Activated CD8-positive, alpha-beta memory T cell treated with anti-CD3 and anti-CD28 coated beads, Interleukin-2, amount 10 ng/mL, durations not matched to agents 7 days and 5 days (primary cell): ENCODE measurements around the gene ASZ1. TPM values are rescaled to one million over a fixed set of nuclear protein-coding genes. Genes with fewer than 3 reads are reported as not detected.

ENCODE experiments used
- ATAC-seq: fragments of 150-1000 bp; cut with Tn5 transposase; one replicate; pipeline ENCODE4 v1.10.0; 2021; ENCODE audit warnings: moderate library complexity
- CTCF ChIA-PET: fragments of 350-600 bp; sonication (Branson Sonifier 250); formaldehyde crosslinking; loops from one replicate; lab custom pipeline; 2021; ENCODE audit warnings: antibody characterized with exemption; lab: Charles Lee
- DNase-seq: peaks from one replicate; pipeline ENCODE4 v3.0.0-alpha.2; 2020
- H3K27ac Mint-ChIP-seq: one replicate; pipeline ENCODE4 v1.8.0; 2021; ENCODE audit warnings: mild to moderate bottlenecking, mixed read lengths
- H3K27me3 Mint-ChIP-seq: one replicate; pipeline ENCODE4 v1.8.0; 2021; ENCODE audit warnings: mixed read lengths
- H3K36me3 Mint-ChIP-seq: one replicate; pipeline ENCODE4 v1.8.0; 2021; ENCODE audit warnings: mild to moderate bottlenecking, mixed read lengths
- H3K4me1 Mint-ChIP-seq: one replicate; pipeline ENCODE4 v1.8.0; 2021; ENCODE audit warnings: mixed read lengths
- H3K4me3 Mint-ChIP-seq: one replicate; pipeline ENCODE4 v1.8.0; 2021; ENCODE audit warnings: mild to moderate bottlenecking, moderate library complexity, mixed read lengths
- H3K9me3 Mint-ChIP-seq: one replicate; pipeline ENCODE4 v1.8.0; 2022; ENCODE audit warnings: low read depth, mixed read lengths
- total RNA-seq, 2 experiments: library from RNA; stranded (reverse); gene quantifications; one replicate each; pipeline ENCODE4 v1.2.3, GENCODE V29; 2021

The ASZ1 gene
- total RNA-seq, 2 experiments from 2014 or later: not detected

DNA sequence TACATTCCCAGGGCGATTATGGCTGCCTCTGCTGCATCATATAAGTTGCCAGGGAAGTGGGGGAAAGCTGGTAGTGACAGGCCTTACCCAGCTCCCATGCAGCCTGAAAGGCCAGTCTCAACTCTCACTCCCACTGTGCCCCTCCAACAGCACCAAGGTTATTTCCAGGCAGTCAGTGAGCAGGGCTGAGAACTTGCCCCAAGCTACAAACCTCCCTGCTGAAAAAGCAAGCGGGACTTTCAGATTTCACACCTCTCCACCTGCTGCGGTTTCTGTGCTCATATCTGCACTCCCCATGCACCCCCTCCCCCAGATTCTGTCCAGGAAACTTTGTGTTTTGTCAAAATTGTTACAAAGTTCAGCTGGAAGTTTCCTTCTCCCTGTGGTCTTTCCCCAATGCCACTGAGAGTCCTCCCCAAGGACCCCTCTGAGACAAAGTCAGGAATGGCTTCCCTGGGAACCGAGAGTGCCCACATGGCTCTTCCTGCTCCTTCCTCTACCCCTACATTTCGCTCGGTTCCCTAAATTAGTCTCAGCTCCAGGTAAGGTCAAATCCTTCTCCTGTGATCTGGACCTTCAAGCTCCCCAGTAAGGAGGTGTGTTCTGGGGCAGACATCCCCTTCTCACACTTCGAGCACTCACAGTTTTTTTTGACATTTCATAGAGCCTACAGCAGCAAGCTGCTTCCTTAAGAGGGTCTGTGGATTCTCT, 79.2 kb downstream of the ASZ1 start:
- DNase-seq: no peak
- no peaks in the 10 kb centered on the region for H3K27me3 Mint-ChIP-seq
- CTCF ChIA-PET: no interaction called here
- H3K4me3 Mint-ChIP-seq: no peak overlapping the region
- no peaks in the 10 kb centered on the region for H3K36me3 Mint-ChIP-seq
- no peak overlapping the region for H3K27ac Mint-ChIP-seq
- H3K4me1 Mint-ChIP-seq: no peaks in the 10 kb centered on the region
- H3K9me3 Mint-ChIP-seq: no peaks in the 10 kb centered on the region
- no peak for ATAC-seq

DNA sequence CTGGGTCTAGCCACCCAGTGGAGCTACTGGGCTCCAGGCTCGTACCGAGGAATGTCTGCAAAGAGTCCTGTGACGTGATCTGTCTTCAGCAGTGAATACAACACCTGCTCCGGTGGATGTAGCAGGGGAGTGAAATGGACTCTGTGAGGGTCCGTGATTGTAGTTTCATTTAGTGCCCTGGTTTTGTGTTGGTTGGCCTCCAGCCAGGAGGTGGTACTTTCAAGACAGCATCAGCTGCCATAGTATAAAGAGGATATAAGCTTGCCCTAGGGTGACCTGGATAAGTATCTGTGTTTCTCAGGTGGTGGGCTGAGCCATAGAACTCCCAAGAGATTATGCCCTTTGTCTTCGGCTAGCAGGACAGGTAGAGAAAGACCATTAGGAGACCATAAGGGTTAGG, 79.8 kb downstream of the ASZ1 start:
- Mint-ChIP-seq H3K27me3 (no peaks in the 10 kb centered on the region), H3K27ac (no peak overlapping the region), H3K4me3 (no peak overlapping the region), H3K4me1 (no peaks in the 10 kb centered on the region), H3K9me3 (no peaks in the 10 kb centered on the region), H3K36me3 (no peaks in the 10 kb centered on the region)
- CTCF ChIA-PET: no interaction called here
- DNase-seq (no peak), ATAC-seq (no peak)

DNA sequence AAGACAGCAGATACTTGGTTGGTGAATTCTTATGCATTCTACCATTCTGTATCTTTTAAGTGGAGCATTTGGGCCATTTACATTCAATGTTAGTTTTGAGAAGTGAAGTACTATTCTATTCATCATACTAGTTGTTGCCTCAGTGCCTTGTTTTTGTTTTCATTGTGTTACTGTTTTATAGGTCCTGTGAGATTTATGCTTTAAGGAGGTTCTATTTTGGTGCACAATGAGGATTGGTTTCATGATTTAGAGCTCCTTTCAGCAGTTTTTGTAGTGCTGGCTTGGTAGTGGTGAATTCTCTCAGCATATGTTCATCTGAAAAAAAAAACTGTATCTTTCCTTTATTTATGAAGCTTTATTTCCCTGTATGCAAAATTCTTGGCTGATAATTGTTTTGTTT, 81.1 kb downstream of the ASZ1 start:
- ATAC-seq: no peak
- CTCF ChIA-PET: interaction anchor here (0.7 kb wide), 1 partner anchor 35 kb away, joined by 3 read pairs; no protein-coding TSS in a partner anchor
- no peak overlapping the region for H3K4me3 Mint-ChIP-seq
- H3K4me1 Mint-ChIP-seq: no peaks in the 10 kb centered on the region
- no peak overlapping the region for H3K27ac Mint-ChIP-seq
- no peak for DNase-seq
- H3K27me3 Mint-ChIP-seq: no peaks in the 10 kb centered on the region
- no peaks in the 10 kb centered on the region for H3K36me3 Mint-ChIP-seq
- no peaks in the 10 kb centered on the region for H3K9me3 Mint-ChIP-seq

DNA sequence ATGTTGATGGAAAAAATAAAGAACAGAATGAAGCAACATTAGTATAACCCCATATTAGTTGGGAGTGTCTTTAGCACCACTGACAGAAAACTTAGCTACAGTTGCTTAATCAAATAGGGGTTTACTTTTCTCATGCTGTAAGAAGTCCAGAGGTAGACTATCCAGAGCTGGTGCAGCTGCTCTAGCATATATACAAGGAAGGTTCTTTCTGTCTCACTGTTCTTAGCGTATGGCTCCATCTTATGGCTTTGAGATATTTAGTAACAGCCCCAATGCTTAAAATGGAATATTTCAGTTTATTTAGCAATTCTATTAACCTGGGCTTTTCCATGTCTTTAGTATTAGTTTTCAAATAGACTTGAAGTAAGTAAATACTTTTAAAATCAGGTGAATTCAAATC, 89.3 kb downstream of the ASZ1 start:
- Mint-ChIP-seq H3K27me3 (peaks cover 3% of the 10 kb centered on the region), H3K27ac (no peak overlapping the region), H3K4me3 (no peak overlapping the region), H3K36me3 (no peaks in the 10 kb centered on the region), H3K4me1 (no peaks in the 10 kb centered on the region), H3K9me3 (no peaks in the 10 kb centered on the region)
- CTCF ChIA-PET: interaction anchor here (1.2 kb wide), 1 partner anchor 125 kb away, joined by 3 read pairs; no protein-coding TSS in a partner anchor
- DNase-seq (no peak), ATAC-seq (no peak)

DNA sequence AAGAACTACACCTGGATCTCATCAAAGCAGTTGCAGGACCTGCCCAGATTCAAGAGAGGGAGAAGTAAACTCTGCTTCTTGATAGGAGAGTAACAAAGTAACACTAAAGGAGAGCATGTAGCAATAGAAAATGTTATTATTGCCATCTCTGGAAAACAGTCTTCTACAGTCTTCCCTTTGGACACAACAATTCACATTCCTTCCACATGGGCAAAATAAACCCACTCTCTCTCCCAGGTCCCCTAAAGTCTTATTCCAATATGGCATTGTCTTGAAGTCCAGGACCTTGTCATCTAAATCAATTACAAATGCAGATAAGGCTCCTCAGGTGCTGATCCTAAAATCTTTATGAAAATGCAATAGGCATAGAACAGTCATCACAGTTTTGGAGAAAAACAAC, 94.1 kb downstream of the ASZ1 start:
- Mint-ChIP-seq H3K4me1 (no peaks in the 10 kb centered on the region), H3K27me3 (peaks cover 3% of the 10 kb centered on the region), H3K4me3 (no peak overlapping the region), H3K27ac (no peak overlapping the region), H3K9me3 (no peaks in the 10 kb centered on the region), H3K36me3 (no peaks in the 10 kb centered on the region)
- DNase-seq: no peak
- CTCF ChIA-PET: no interaction called here
- no peak for ATAC-seq

DNA sequence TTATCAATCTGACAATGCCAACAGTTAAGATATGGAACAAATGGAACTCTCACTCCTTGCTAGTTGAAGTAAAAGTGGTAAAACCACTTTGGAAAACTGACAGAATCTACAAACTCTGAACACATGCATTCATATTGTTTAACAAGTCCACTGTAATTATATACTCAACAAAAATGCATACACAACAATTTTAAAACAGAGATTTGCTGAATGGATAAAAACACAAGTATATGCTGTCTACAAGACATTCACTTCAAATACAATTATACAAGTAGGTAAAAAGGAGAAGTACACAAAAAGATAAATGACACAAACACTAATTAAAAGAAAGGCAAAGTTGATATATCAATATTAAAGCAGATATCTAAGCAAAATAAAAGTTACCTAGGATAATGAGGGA, 95.3 kb downstream of the ASZ1 start:
- H3K27ac Mint-ChIP-seq: no peak overlapping the region
- H3K9me3 Mint-ChIP-seq: no peaks in the 10 kb centered on the region
- H3K4me1 Mint-ChIP-seq: no peaks in the 10 kb centered on the region
- no peak overlapping the region for H3K4me3 Mint-ChIP-seq
- DNase-seq (no peak), ATAC-seq (no peak)
- H3K27me3 Mint-ChIP-seq: peaks cover 3% of the 10 kb centered on the region
- CTCF ChIA-PET: no interaction called here
- no peaks in the 10 kb centered on the region for H3K36me3 Mint-ChIP-seq

DNA sequence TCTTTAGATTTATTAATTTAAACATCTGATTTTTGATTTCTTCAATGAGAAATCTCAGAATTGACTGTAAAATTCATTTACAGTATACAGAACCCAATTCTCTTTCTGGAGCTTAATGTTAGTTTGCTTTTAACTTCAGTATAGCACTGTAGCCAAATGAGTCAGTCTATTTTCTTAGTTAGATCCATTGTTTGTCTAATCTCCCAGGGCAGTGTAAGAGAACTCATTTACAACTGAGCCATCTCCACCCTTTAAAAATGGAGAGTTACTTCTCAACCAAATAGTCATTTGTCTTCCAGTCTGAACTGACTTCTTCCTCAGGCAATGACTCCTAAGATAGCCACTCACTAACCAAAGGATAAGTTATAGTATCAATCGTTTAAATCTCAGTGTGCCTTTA, 101.5 kb downstream of the ASZ1 start:
- ATAC-seq (no peak), DNase-seq (no peak)
- Mint-ChIP-seq H3K27ac (no peak overlapping the region), H3K36me3 (peaks cover 2% of the 10 kb centered on the region), H3K4me3 (no peak overlapping the region), H3K9me3 (no peaks in the 10 kb centered on the region), H3K27me3 (peaks cover 48% of the 10 kb centered on the region), H3K4me1 (peaks cover 4% of the 10 kb centered on the region)
- CTCF ChIA-PET: no interaction called here

DNA sequence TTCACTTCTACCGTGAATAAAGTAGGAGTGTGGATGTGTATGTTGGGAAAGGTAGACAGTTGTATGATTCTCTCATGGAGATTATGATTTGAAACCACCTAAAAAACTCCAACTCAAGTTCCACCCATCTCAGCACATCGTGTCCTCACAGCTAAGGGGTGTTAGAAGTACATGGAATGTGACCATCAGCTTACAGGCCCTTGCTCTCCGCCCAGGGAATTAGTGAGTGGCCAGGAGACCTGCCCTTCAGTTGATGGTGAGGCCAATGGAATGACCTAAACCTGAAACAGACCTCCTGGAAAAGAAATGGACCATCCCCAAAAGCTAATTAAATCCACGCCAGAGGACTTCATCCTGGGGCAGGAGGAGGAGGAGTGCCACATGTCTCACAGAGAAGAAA, 102.3 kb downstream of the ASZ1 start:
- H3K27me3 Mint-ChIP-seq: peaks cover 57% of the 10 kb centered on the region
- CTCF ChIA-PET: no interaction called here
- H3K36me3 Mint-ChIP-seq: peaks cover 2% of the 10 kb centered on the region
- ATAC-seq (no peak), DNase-seq (no peak)
- H3K27ac Mint-ChIP-seq: no peak overlapping the region
- no peaks in the 10 kb centered on the region for H3K9me3 Mint-ChIP-seq
- H3K4me3 Mint-ChIP-seq: no peak overlapping the region
- peaks cover 4% of the 10 kb centered on the region for H3K4me1 Mint-ChIP-seq

DNA sequence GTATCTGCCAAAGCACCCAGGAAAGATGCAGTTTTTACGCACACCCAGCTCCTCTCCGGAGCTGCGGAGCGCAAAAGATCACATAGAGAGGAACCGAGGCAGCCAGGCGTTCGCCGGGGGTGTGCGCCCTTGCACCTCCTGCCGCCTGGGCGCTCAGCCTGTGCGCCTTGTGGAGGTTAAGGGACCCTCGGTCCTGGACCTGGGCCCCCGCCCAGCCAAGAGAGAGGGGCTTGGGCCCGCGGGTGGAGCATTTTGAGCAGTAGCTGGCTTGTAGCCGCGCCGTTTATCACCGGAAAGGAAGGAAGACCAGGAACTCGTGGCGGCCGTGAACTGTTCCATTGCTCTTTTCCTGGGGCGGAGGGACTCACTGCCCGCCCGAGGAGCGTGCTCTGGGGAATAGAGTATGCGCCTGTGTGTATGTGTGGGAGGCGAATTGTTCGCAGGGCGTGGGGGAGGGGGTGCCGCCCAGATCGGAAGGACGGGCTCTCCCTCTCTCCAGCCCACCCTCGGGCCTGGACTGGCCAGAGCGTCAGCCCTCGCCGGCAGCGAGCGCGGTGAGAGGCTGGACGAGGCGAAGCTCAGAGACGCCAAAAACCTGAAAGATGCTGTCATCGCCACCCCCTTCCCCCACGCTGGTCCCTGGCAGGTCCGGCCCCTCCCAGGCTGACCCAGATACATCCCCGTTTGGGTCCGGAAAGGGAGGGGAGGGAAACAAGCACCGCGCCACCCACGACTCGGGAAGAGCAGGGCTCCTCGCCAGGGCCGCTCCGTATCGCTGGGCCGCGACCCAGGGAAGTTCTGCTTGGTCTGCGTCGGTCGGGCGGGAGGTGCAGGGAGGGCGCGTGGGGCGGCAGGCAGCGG, 103.2 kb downstream of the ASZ1 start:
- H3K4me1 Mint-ChIP-seq: peaks cover 4% of the 10 kb centered on the region
- ATAC-seq (no peak), DNase-seq (no peak)
- H3K27me3 Mint-ChIP-seq: peaks cover 60% of the 10 kb centered on the region
- CTCF ChIA-PET: no interaction called here
- peaks cover 2% of the 10 kb centered on the region for H3K36me3 Mint-ChIP-seq
- H3K27ac Mint-ChIP-seq: no peak overlapping the region
- H3K4me3 Mint-ChIP-seq: no peak overlapping the region
- H3K9me3 Mint-ChIP-seq: no peaks in the 10 kb centered on the region

DNA sequence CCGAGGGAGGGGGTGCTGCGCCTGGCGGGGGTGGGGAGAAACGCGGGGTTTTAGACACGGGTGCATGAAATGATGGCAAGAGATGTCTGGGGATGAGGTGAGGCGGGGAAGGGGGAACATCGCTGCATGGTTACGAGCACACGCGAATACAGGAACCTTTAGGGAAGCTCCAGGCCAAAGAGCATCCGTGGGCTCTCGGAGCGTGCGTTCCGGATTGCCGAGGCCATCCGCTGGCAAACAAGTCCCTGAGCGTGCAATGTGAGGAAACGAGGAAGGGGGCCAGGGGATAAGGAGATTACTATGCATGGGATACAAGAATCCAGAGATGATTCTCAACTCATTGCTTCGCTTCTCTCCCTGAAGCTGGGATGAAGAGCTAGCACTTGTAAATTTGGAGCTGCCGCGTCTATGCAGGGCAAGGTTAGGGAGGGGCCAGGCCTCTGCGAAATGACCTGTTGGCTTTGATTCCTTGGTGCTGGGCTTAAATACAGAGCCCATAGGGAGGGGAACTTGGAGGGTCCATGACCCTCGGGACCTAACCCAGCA, 103.9 kb downstream of the ASZ1 start:
- H3K4me1 Mint-ChIP-seq: peaks cover 4% of the 10 kb centered on the region
- DNase-seq: no peak
- no peak for ATAC-seq
- no peak overlapping the region for H3K4me3 Mint-ChIP-seq
- H3K9me3 Mint-ChIP-seq: no peaks in the 10 kb centered on the region
- H3K36me3 Mint-ChIP-seq: peaks cover 2% of the 10 kb centered on the region
- H3K27ac Mint-ChIP-seq: no peak overlapping the region
- CTCF ChIA-PET: no interaction called here
- H3K27me3 Mint-ChIP-seq: peaks cover 60% of the 10 kb centered on the region

DNA sequence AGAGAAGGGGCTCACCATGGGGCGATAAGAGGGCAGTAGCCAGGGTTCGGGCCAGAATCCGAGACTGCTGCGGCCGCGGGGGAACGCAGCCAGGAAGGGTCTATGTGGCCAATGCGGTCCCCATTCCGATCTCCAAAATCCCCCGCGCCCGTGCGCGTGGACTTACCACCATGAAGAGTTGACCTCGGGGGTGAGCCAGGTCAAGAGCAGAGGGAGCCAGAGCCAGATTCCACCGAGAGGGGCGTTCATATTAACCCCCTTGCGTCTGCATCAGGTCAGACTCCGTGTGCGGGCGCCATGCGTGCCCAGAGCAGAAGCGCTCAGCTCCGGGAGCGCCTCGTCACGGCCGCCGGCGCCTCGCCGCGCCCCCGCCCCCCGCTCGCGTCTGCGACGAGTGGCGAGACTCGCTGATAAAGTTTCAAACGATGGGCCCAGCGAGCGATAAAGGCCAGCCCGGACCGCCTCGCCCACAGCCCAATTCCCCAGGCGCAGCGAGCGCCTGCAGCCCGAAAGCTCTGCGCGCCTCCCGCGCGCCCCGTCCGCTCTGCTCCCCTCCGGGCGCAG, 104.5 kb downstream of the ASZ1 start, which contains the start of gene WNT2:
Gene WNT2, minus strand, starts transcription at position 318 of the 564 bp plus-strand sequence. Its CDS starts 69 bp downstream, at position 249.
- H3K36me3 Mint-ChIP-seq: peaks cover 2% of the 10 kb centered on the region
- DNase-seq (no peak), ATAC-seq (no peak)
- peaks cover 65% of the 10 kb centered on the region for H3K27me3 Mint-ChIP-seq
- H3K4me3 Mint-ChIP-seq: no peak within 1 kb of the TSS
- no peak within 1 kb of the TSS for H3K27ac Mint-ChIP-seq
- CTCF ChIA-PET: no interaction called here
- no peaks in the 10 kb centered on the region for H3K9me3 Mint-ChIP-seq
- H3K4me1 Mint-ChIP-seq: peaks cover 4% of the 10 kb centered on the region

DNA sequence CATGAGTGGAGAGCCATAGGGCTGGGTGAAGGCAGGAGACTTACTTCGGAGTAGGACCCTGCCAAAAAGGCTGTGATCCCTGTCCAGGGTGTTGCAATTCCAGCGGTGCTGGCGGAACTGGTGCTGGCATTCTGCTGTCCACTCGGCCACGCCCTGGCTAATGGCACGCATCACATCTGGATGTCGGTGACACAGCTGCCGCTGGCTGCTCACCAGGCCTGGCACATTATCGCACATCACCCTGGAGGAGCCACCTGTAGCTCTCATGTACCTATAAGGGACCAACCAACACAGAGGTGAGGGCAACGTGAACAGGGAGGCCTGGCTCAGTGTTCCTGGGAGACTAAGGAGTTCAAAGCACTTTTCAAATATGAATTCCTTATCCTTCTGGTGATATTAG, 106.8 kb downstream of the ASZ1 start:
- Mint-ChIP-seq H3K36me3 (peaks cover 2% of the 10 kb centered on the region), H3K4me1 (peaks cover 4% of the 10 kb centered on the region), H3K4me3 (no peak overlapping the region), H3K27me3 (peaks cover 60% of the 10 kb centered on the region), H3K9me3 (no peaks in the 10 kb centered on the region), H3K27ac (no peak overlapping the region)
- CTCF ChIA-PET: no interaction called here
- DNase-seq (no peak), ATAC-seq (no peak)

DNA sequence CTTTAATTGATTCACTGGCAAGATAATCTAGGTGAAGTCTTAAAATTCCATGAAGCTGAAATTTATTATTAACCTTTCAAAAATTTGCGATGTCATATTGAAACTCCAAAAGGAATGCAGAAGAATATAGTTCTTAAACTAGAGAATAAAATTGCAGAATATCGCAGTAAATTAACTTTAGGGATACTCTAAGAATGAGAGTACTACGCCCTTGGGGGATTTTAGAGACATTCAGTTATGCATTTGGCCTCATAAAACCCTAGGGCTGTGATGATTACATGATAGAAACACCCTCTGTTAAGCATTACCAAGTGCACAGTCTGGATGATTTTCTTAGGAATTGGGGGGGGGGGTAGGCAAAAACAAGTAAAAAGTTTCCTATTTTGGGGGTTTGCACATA, 108.1 kb downstream of the ASZ1 start:
- peaks cover 4% of the 10 kb centered on the region for H3K4me1 Mint-ChIP-seq
- H3K36me3 Mint-ChIP-seq: peaks cover 2% of the 10 kb centered on the region
- DNase-seq (no peak), ATAC-seq (no peak)
- H3K4me3 Mint-ChIP-seq: no peak overlapping the region
- no peak overlapping the region for H3K27ac Mint-ChIP-seq
- CTCF ChIA-PET: no interaction called here
- H3K9me3 Mint-ChIP-seq: no peaks in the 10 kb centered on the region
- H3K27me3 Mint-ChIP-seq: peaks cover 48% of the 10 kb centered on the region
